ENCODE results near the gene FBXW5. TPM values are rescaled to one million over a fixed set of nuclear protein-coding genes. Genes with fewer than 3 reads are reported as not detected.

FBXW5 gene
- total RNA-seq, 2 donors from 2014 or later, result 64.2 to 76.5 TPM

DNA sequence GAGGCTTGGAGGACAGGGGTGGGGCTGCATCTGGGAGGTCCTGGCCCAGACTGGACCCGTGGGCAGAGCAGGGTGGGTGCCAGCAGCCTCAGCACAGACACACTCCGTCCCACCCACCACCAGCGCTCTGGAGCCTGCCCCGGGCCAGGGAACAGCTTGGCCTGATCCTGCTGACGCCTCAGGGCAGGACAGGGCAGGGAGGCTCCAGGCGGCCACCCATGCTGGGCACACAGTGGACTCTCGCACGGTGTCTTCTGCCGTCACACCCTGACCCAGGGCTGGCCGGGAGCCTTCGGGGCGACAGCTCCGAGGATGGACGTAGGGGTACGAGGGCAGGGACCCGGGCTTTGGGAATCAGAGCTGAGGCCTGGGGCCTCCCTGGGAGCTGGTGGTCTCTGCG lies 24.6 kb upstream of the FBXW5 start:
- Mint-ChIP-seq H3K9me3 (no peaks in the 10 kb centered on the region), H3K27ac (no peak overlapping the region), H3K36me3 (ENCODE audit: low read depth) (no peaks in the 10 kb centered on the region), H3K4me1 (peaks cover 8% of the 10 kb centered on the region), H3K4me3 (no peak overlapping the region), H3K27me3 (ENCODE audit: insufficient read depth) (no peaks in the 10 kb centered on the region)
- no peaks in the 10 kb centered on the region for H3K9me3 ChIP-seq (ENCODE audit: control insufficient read depth, low read length)
- H3K36me3 ChIP-seq (ENCODE audit: control insufficient read depth, insufficient read depth, low read length), result no peaks in the 10 kb centered on the region
- DNase-seq, result no peak
- WGBS, 2 experiments (ENCODE audit: insufficient coverage in 1 of 2, insufficient read length in 1 of 2), result 85% methylated on average over 13 to 17 of the region's 17 CpGs
- TF ChIP-seq, protein P1, sequence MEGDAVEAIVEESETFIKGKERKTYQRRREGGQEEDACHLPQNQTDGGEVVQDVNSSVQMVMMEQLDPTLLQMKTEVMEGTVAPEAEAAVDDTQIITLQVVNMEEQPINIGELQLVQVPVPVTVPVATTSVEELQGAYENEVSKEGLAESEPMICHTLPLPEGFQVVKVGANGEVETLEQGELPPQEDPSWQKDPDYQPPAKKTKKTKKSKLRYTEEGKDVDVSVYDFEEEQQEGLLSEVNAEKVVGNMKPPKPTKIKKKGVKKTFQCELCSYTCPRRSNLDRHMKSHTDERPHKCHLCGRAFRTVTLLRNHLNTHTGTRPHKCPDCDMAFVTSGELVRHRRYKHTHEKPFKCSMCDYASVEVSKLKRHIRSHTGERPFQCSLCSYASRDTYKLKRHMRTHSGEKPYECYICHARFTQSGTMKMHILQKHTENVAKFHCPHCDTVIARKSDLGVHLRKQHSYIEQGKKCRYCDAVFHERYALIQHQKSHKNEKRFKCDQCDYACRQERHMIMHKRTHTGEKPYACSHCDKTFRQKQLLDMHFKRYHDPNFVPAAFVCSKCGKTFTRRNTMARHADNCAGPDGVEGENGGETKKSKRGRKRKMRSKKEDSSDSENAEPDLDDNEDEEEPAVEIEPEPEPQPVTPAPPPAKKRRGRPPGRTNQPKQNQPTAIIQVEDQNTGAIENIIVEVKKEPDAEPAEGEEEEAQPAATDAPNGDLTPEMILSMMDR (conservative IDR thresholded peaks at IDR 0.05), result no peak
- H3K4me1 ChIP-seq (ENCODE audit: control insufficient read depth, insufficient read depth, low read length), result no peaks in the 10 kb centered on the region
- no peak overlapping the region for H3K4me3 ChIP-seq (ENCODE audit: low read length)
- H3K27me3 ChIP-seq (ENCODE audit: control insufficient read depth, insufficient read depth, low read length, poor library complexity, severe bottlenecking), result no peaks in the 10 kb centered on the region
- no peak overlapping the region for H3K9ac ChIP-seq (ENCODE audit: extremely low read depth, low read length, poor library complexity, severe bottlenecking)
- no peak overlapping the region for H3K27ac ChIP-seq (ENCODE audit: low read depth, low read length)

DNA sequence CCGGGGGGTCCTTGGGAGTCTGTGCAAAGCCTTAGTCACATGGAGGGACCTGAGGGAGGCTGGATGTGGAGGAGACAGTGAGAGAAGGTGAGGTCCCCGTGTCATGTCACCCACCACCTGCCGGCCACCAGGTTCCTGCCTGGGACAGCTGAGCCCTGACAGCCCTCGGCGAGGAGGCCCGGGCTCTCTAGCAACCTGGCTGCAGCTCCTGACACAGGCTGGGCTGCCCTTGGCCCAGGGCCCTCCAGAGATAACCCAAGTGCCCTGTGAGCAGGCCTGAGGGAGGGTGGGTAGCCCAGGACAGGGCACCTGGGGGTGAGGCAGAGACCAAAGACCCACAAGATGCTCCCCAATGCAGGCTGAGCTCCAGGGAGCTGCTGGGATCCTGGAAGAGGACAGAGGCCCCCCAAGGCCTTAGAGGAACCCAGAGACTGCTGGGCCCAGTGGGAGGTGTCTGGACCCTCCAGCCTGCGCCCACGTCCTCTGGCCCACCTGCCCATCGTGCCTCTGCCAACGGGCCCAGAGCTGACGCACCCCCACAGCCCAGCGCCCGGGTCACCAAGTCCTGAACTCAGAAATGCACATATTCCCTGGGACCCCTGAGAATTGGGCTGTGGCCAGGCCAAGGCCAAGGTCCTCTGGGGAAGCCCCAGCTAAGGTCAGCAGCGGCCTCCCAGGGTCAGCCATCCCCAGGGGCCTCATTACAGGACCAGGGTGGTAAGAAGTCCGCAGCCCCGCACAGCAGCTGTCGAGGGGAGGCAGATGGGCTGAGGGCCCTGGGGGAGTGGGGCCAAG lies 24.0 kb upstream of the FBXW5 start:
- no peak overlapping the region for H3K27ac Mint-ChIP-seq
- H3K9me3 ChIP-seq (ENCODE audit: control insufficient read depth, low read length), result no peaks in the 10 kb centered on the region
- no peaks in the 10 kb centered on the region for H3K4me1 ChIP-seq (ENCODE audit: control insufficient read depth, insufficient read depth, low read length)
- TF ChIP-seq, protein P1 (conservative IDR thresholded peaks at IDR 0.05), result no peak
- no peak overlapping the region for H3K9ac ChIP-seq (ENCODE audit: extremely low read depth, low read length, poor library complexity, severe bottlenecking)
- no peaks in the 10 kb centered on the region for H3K27me3 Mint-ChIP-seq (ENCODE audit: insufficient read depth)
- H3K27me3 ChIP-seq (ENCODE audit: control insufficient read depth, insufficient read depth, low read length, poor library complexity, severe bottlenecking), result no peaks in the 10 kb centered on the region
- no peaks in the 10 kb centered on the region for H3K36me3 ChIP-seq (ENCODE audit: control insufficient read depth, insufficient read depth, low read length)
- WGBS, 2 experiments (ENCODE audit: insufficient coverage in 1 of 2, insufficient read length in 1 of 2), result 87 to 95% methylated on average over 7 to 17 of the region's 17 CpGs
- no peaks in the 10 kb centered on the region for H3K36me3 Mint-ChIP-seq (ENCODE audit: low read depth)
- H3K4me3 ChIP-seq (ENCODE audit: low read length), result no peak overlapping the region
- no peak overlapping the region for H3K27ac ChIP-seq (ENCODE audit: low read depth, low read length)
- no peaks in the 10 kb centered on the region for H3K9me3 Mint-ChIP-seq
- peaks cover 8% of the 10 kb centered on the region for H3K4me1 Mint-ChIP-seq
- no peak overlapping the region for H3K4me3 Mint-ChIP-seq
- no peak for DNase-seq

DNA sequence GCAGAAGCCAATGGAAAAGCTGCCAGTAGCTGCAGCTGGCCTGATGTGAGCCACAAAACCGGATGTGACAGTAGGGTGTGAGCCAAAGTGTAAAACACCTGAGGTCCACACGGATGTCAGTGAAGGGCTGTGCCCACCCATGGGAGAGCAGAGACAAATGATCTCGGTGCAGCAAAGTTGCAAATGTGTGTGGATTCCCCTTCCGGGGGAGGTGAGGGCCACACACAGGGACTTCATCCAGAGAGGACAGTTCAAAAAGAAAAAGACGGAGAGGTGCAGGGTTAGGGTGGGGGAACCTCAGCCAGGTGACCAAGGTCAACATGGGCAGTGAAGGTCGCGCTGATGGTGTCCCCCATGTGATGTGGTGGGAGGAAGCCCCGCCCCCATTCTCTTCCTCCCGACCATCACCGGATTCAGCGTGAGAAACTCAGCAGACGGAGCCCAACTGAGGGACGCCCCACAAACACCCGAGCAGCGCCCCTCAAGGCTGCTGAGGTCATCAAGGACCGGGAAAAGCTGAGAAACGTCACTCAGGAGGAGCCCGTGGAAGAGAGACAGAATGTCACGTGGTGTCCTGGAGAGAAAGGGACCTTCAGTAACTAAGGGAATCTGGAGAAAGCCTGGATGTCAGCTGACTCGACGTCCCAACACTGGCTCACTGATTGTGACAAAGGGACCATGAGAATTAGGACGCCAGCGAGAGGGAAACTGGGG lies 21.4 kb upstream of the FBXW5 start:
- H3K9me3 Mint-ChIP-seq, result no peaks in the 10 kb centered on the region
- Histone ChIP-seq H3K9ac (ENCODE audit: extremely low read depth, low read length, poor library complexity, severe bottlenecking) (no peak overlapping the region), H3K4me3 (ENCODE audit: low read length) (no peak overlapping the region), H3K36me3 (ENCODE audit: control insufficient read depth, insufficient read depth, low read length) (no peaks in the 10 kb centered on the region), H3K27ac (ENCODE audit: low read depth, low read length) (no peak overlapping the region), H3K27me3 (ENCODE audit: control insufficient read depth, insufficient read depth, low read length, poor library complexity, severe bottlenecking) (no peaks in the 10 kb centered on the region), H3K4me1 (ENCODE audit: control insufficient read depth, insufficient read depth, low read length) (no peaks in the 10 kb centered on the region), H3K9me3 (ENCODE audit: control insufficient read depth, low read length) (no peaks in the 10 kb centered on the region)
- H3K4me1 Mint-ChIP-seq, result peaks cover 8% of the 10 kb centered on the region
- no peak for DNase-seq
- WGBS, 2 experiments (ENCODE audit: insufficient coverage in 1 of 2, insufficient read length in 1 of 2), result 72 to 75% methylated on average over 17 to 23 of the region's 23 CpGs
- H3K27me3 Mint-ChIP-seq (ENCODE audit: insufficient read depth), result peaks cover 1% of the 10 kb centered on the region
- H3K27ac Mint-ChIP-seq, result no peak overlapping the region
- no peak overlapping the region for H3K4me3 Mint-ChIP-seq
- TF ChIP-seq, protein P1 (conservative IDR thresholded peaks at IDR 0.05), result no peak
- no peaks in the 10 kb centered on the region for H3K36me3 Mint-ChIP-seq (ENCODE audit: low read depth)
